GM23248 (cell line): ENCODE results near the gene TBC1D24. TPM values are rescaled to one million over a fixed set of nuclear protein-coding genes. Genes with fewer than 3 reads are reported as not detected.

Experiments
- DNase-seq: peaks from one replicate; pipeline ENCODE4 v3.0.0-alpha.2; 2015
- H2AFZ ChIP-seq: fragments of 200-600 bp; sonication (generic); 2 replicates; pipeline ENCODE4 v1.6.1; 2016; ENCODE audit warnings: antibody characterized with exemption
- H3F3A ChIP-seq: fragments of 200-600 bp; sonication (generic); 2 replicates; pipeline ENCODE4 v1.6.1; 2016; ENCODE audit warnings: mild to moderate bottlenecking, antibody characterized with exemption, mixed run types; ENCODE audit not compliant: insufficient read depth
- H3K27ac ChIP-seq: fragments of 200-600 bp; sonication (generic); 2 replicates; pipeline ENCODE4 v1.5.1; 2016; ENCODE audit warnings: mild to moderate bottlenecking
- H3K27me3 ChIP-seq: fragments of 200-600 bp; sonication (generic); replicated peaks from 2 replicates; pipeline ENCODE4 v1.6.1; 2016; ENCODE audit warnings: mild to moderate bottlenecking; ENCODE audit not compliant: insufficient read depth
- H3K36me3 ChIP-seq: fragments of 200-600 bp; sonication (generic); 2 replicates; pipeline ENCODE4 v1.6.1; 2016; ENCODE audit warnings: low read depth, mild to moderate bottlenecking
- H3K4me1 ChIP-seq: fragments of 200-600 bp; sonication (generic); 2 replicates; pipeline ENCODE4 v1.6.1; 2016; ENCODE audit warnings: mild to moderate bottlenecking; ENCODE audit not compliant: insufficient read depth
- H3K4me2 ChIP-seq: fragments of 200-600 bp; sonication (generic); one replicate; pipeline ENCODE4 v1.6.1; 2016; ENCODE audit warnings: mild to moderate bottlenecking; ENCODE audit not compliant: unreplicated experiment
- H3K4me3 ChIP-seq: fragments of 200-600 bp; sonication (generic); 2 replicates; pipeline ENCODE4 v1.5.1; 2016; ENCODE audit warnings: mild to moderate bottlenecking
- H3K79me2 ChIP-seq: fragments of 200-600 bp; sonication (generic); 2 replicates; pipeline ENCODE4 v1.6.1; 2016; ENCODE audit warnings: mild to moderate bottlenecking; ENCODE audit not compliant: insufficient read depth
- H3K9ac ChIP-seq: fragments of 200-600 bp; sonication (generic); 2 replicates; pipeline ENCODE4 v1.6.1; 2016; ENCODE audit warnings: mild to moderate bottlenecking
- H3K9me2 ChIP-seq: fragments of 200-600 bp; sonication (generic); 2 replicates; pipeline ENCODE4 v1.6.1; 2016; ENCODE audit warnings: mixed run types, mild to moderate bottlenecking, moderate library complexity; ENCODE audit not compliant: insufficient read depth
- H3K9me3 ChIP-seq: fragments of 200-600 bp; sonication (generic); one replicate; pipeline ENCODE4 v1.6.1; 2017; ENCODE audit warnings: low read depth
- H4K20me1 ChIP-seq: fragments of 200-600 bp; sonication (generic); 2 replicates; pipeline ENCODE4 v1.6.0; 2016; ENCODE audit not compliant: insufficient read depth
- EZH2 ChIP-seq: fragments of 200-600 bp; sonication (generic); IDR thresholded peaks from 2 replicates; pipeline ENCODE4 v1.6.1; 2018; ENCODE audit warnings: antibody characterized with exemption, mild to moderate bottlenecking; ENCODE audit not compliant: insufficient read depth, poor library complexity, severe bottlenecking
- EZH2phosphoT487 ChIP-seq: fragments of 200-600 bp; sonication (generic); IDR thresholded peaks from 2 replicates; pipeline ENCODE4 v1.6.1; 2018; ENCODE audit warnings: antibody characterized with exemption, moderate library complexity, mild to moderate bottlenecking, low read depth; ENCODE audit not compliant: insufficient read depth
- WGBS, 2 experiments: methylation state at CpG; one replicate each; pipeline ENCODE4 v1.1.6; 2015 to 2017; ENCODE audit warnings: low lambda C conversion rate in 2 of 2, low coverage in 1 of 2; ENCODE audit errors: missing lambda C conversion rate in 2 of 2; 5-methylcytosine and 5-hydroxymethylcytosine counted together
- in situ Hi-C: fragments of 300-500 bp; cut with MboI; formaldehyde crosslinking; loops from 2 replicates; pipeline ENCODE4 v1.15.0; 2020
- polyA plus RNA-seq: library from polyadenylated mRNA; unstranded; fragments of >200 nt; fragmentation: Nextera tagmentation; extraction: Ambion mirVana; gene quantifications from 2 replicates; pipeline ENCODE4 v1.2.1, GENCODE V29; 2016
- total RNA-seq: library from RNA; depleted of rRNA; stranded (reverse); fragments of >200 nt; shearing (Covaris generic); gene quantifications from 2 replicates; pipeline ENCODE4 v1.2.3, GENCODE V29; 2014

Gene TBC1D24
- total and polyA plus RNA-seq, 2 experiments from 2014 or later, result 10.1 to 18.7 TPM

DNA sequence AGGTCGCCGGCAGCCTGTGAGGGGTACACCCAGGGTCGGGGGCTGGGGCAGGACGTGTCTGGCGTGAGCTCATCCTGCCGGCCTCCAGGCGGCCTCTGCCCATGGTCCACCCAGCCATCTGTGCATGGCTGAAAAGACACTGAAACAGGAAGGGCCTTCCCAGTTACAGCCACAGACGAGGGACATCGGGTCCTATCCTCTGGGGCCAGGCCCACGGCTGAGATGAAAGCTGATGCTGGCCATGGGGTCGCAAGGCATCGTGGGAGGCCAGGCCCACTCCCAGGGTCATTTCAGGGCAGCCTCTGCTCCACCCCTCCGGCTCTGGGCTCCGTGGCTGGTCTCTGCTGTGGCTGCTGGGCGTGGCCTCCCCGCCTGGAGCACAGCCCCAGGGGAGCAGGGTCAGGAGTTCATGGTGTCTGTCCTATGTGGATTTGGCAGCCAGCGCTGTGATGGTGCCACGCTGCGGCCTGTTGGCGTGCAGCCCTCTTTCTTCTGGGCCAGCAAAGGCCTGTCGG, 22.2 kb downstream of the TBC1D24 start:
- in situ Hi-C loops, result no loop called here
- H2AFZ ChIP-seq, result no peak overlapping the region

DNA sequence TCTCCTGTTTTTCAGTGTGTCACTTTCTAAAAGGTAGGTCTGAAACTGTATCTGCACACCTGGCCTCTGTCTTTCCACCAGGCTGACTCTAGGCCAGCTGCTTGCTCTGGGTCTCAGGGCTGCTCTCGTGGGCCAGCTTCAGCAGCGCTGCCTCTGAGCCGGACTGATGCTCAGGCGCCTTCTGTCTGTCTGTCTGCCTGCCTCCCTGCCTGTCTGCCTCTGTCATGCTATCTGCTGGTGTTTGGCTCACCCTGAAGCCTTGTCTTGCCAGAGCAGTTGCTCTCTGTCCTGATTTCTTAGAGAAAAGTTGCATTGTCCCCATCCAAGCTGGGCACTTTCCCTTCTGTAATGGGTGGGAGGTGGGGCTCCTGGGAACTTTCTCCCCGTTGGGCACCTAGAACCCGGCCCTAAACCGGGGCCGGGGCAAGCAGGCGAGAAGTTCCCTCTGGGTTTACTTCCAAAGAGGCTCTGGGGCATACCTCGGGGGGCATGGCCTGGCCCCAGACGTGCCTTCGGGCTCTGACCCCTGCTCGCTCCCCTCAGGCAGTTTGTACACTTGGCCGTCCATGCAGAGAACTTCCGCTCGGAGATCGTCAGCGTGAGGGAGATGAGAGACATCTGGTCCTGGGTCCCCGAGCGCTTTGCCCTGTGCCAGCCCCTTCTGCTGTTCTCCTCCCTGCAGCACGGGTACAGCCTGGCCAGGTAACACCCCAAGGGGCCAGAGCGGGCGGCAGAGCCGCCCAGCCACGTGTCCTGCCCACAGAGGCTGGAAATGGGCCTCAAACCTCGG, 23.0 kb downstream of the TBC1D24 start:
- H3K9me2 ChIP-seq, result no peaks in the 10 kb centered on the region
- in situ Hi-C loops, result no loop called here
- no peaks in the 10 kb centered on the region for H3K9me3 ChIP-seq
- no peaks in the 10 kb centered on the region for H4K20me1 ChIP-seq
- H3K4me1 ChIP-seq, result peaks cover 8% of the 10 kb centered on the region
- no peak overlapping the region for H3K4me3 ChIP-seq
- H3K36me3 ChIP-seq, result no peaks in the 10 kb centered on the region
- H3K79me2 ChIP-seq, result no peaks in the 10 kb centered on the region; the same call in 1 of the 2 replicates
- H3K27ac ChIP-seq, result no peak overlapping the region
- H3F3A ChIP-seq, result no peaks in the 10 kb centered on the region
- WGBS, 2 experiments, result 86 to 87% methylated on average over 26 of the region's 26 CpGs
- TF ChIP-seq EZH2 (no peak), EZH2phosphoT487 (no peak)
- H3K9ac ChIP-seq, result no peak overlapping the region
- no peak overlapping the region for H2AFZ ChIP-seq
- DNase-seq, result no peak
- no peaks in the 10 kb centered on the region for H3K27me3 ChIP-seq
- H3K4me2 ChIP-seq, result no peak overlapping the region

More for the DNA sequence above, 22.2 kb downstream of the TBC1D24 start:
- Histone ChIP-seq H3K9me3 (no peaks in the 10 kb centered on the region), H4K20me1 (no peaks in the 10 kb centered on the region), H3K4me3 (no peak overlapping the region), H3K27ac (no peak overlapping the region), H3K9me2 (no peaks in the 10 kb centered on the region), H3K9ac (no peak overlapping the region), H3K79me2 (no peaks in the 10 kb centered on the region; the same call in 1 of the 2 replicates), H3K36me3 (no peaks in the 10 kb centered on the region), H3K27me3 (no peaks in the 10 kb centered on the region), H3F3A (no peaks in the 10 kb centered on the region), H3K4me2 (no peak overlapping the region), H3K4me1 (peaks cover 6% of the 10 kb centered on the region; the same call in 1 of the 2 replicates)
- 32 to 35% methylated on average over 21 of the region's 21 CpGs for WGBS, 2 experiments
- no peak for TF ChIP-seq EZH2
- TF ChIP-seq EZH2phosphoT487, result no peak
- DNase-seq, result peak; percentile 55

DNA sequence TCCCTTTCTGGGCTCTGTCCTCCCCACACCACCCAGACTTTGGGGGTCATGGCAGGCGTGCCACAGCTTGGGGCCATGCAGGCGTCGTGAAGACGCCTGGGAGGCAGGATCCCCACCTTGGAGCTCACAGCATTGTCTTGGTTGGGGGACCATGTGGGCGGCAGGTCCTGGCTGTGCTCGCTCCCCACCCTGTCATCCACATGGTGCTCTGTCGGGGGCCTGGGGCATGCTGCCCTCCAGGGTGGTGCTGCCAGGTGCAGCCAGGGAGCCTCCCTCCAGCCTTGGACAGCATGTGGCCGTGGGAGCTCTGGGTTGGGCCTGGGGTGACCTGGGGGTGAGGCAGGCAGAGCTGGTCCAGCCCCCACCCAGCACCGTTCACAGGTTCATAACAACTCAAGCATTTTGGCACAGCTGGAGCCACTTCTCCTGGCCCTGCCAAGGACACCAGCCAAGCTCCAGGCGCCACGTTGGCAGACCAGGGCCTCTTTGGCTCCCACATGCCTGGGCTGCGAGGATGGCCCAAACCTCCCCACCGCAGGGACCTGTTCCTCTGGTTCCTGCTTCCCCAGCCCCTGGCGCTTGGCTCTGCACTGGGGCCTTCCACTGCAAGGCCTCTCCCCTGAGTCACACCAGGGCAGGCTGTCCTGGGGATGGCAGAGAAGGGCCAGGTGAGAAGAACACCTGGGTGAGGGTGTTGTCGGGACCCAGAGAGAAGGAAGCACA, 23.8 kb downstream of the TBC1D24 start:
- Histone ChIP-seq H3K9me2 (no peaks in the 10 kb centered on the region), H3K4me2 (no peak overlapping the region), H2AFZ (no peak overlapping the region), H3K4me3 (no peak overlapping the region), H3K36me3 (no peaks in the 10 kb centered on the region), H4K20me1 (no peaks in the 10 kb centered on the region), H3K9ac (no peak overlapping the region), H3K4me1 (peaks cover 11% of the 10 kb centered on the region), H3K9me3 (no peaks in the 10 kb centered on the region), H3K79me2 (no peaks in the 10 kb centered on the region; the same call in 1 of the 2 replicates), H3F3A (no peaks in the 10 kb centered on the region), H3K27me3 (no peaks in the 10 kb centered on the region), H3K27ac (no peak overlapping the region)
- DNase-seq, result no peak
- TF ChIP-seq EZH2phosphoT487, result no peak
- no peak for TF ChIP-seq EZH2
- WGBS, 2 experiments, result 84% methylated on average over 14 to 15 of the region's 15 CpGs
- in situ Hi-C loops, result no loop called here

DNA sequence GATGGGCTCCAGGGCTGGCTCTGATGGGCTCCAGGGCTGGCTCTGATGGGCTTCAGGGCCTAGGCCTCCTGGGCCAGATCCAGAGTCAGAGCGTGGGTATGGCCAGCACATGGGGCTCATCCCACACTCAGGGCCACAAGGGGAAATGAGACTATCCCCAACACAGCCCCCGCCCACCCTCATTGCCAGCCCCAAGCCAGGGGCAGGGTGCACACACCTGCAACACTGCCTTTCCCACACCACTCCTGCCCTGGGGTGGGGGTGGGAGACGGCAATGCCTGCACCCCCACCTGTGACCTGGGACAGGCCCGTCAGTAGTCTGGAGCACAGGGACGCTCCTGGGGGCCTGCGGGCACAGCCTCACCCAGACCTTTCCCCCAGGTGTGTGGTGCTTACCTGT, 24.5 kb downstream of the TBC1D24 start:
- Histone ChIP-seq H3K4me1 (peaks cover 11% of the 10 kb centered on the region), H3K27ac (no peak overlapping the region), H3K9me3 (no peaks in the 10 kb centered on the region), H3K4me3 (no peak overlapping the region), H3K9ac (no peak overlapping the region), H3K27me3 (no peaks in the 10 kb centered on the region), H2AFZ (no peak overlapping the region), H3K36me3 (no peaks in the 10 kb centered on the region), H3F3A (no peaks in the 10 kb centered on the region), H3K79me2 (no peaks in the 10 kb centered on the region; the same call in 1 of the 2 replicates), H3K4me2 (no peak overlapping the region), H4K20me1 (no peaks in the 10 kb centered on the region), H3K9me2 (no peaks in the 10 kb centered on the region)
- TF ChIP-seq EZH2phosphoT487 (no peak), EZH2 (no peak)
- in situ Hi-C loops, result no loop called here
- WGBS, 2 experiments, result 94 to 98% methylated on average over 5 to 6 of the region's 6 CpGs
- DNase-seq, result no peak
